ENCODE results near the gene SNUPN.
"Not testable (repeated sequence)": the region's sequence is repeated elsewhere in the genome, so short reads cannot be mapped to it uniquely, and the experiment has no call there.

The SNUPN gene

GRCh38 chr15:75637245-75638009, 11.9 kb upstream of the SNUPN start:
- no peak for DNase-seq

- no peak for DNase-seq
Observed at GRCh38 chr15:75636026-75636425, 10.5 kb upstream of the SNUPN start.

GRCh38 chr15:75633922-75634321, 8.4 kb upstream of the SNUPN start:
- DNase-seq, result not testable (repeated sequence)

- no peak for DNase-seq
Observed at GRCh38 chr15:75631935-75632334, 6.4 kb upstream of the SNUPN start.

GRCh38 chr15:75622505-75622904, 3.0 kb downstream of the SNUPN start:
- no peak for DNase-seq

GRCh38 chr15:75620841-75621391, 4.6 kb downstream of the SNUPN start:
- peak in 2 of 14 donors; percentile 8 to 40 for DNase-seq

GRCh38 chr15:75620058-75620820, 5.3 kb downstream of the SNUPN start:
- no peak for DNase-seq

GRCh38 chr15:75616766-75617165, 8.8 kb downstream of the SNUPN start:
- DNase-seq, result no peak

GRCh38 chr15:75606711-75607699, 18.5 kb downstream of the SNUPN start:
- no peak for DNase-seq

GRCh38 chr15:75606026-75606425, 19.5 kb downstream of the SNUPN start:
- no peak for DNase-seq

- peak in 1 of 14 donors; percentile 28 for DNase-seq
Observed at GRCh38 chr15:75599401-75599800, 26.1 kb downstream of the SNUPN start.

GRCh38 chr15:75598361-75598760, 27.2 kb downstream of the SNUPN start:
- DNase-seq, result no peak

- DNase-seq, result no peak
Observed at GRCh38 chr15:75597667-75598341, 27.7 kb downstream of the SNUPN start.

- DNase-seq, result no peak
Observed at GRCh38 chr15:75596703-75597345, 28.7 kb downstream of the SNUPN start.

GRCh38 chr15:75594276-75594675, 31.2 kb downstream of the SNUPN start:
- DNase-seq, result no peak

- no peak for DNase-seq
Observed at GRCh38 chr15:75591655-75592364, 33.7 kb downstream of the SNUPN start.

- DNase-seq, result no peak
Observed at GRCh38 chr15:75590239-75590638, 35.3 kb downstream of the SNUPN start.

GRCh38 chr15:75589071-75589470, 36.5 kb downstream of the SNUPN start:
- DNase-seq, result no peak

- not testable (repeated sequence) for DNase-seq
Observed at GRCh38 chr15:75586422-75586821, 39.1 kb downstream of the SNUPN start.

GRCh38 chr15:75584121-75584520, 41.4 kb downstream of the SNUPN start:
- DNase-seq, result no peak

All from C1 segment of cervical spinal cord (tissue), 14 donors.